Neural progenitor cell (in vitro differentiated cells): ENCODE data around the gene CFAP68. TPM values are rescaled to one million over a fixed set of nuclear protein-coding genes. Genes with fewer than 3 reads are reported as not detected.

Experiments used
- DNase-seq: peaks from one replicate; pipeline ENCODE4 v3.0.0-alpha.2; 2016; ENCODE audit warnings: low spot score
- H2AFZ ChIP-seq: fragments of 200-600 bp; sonication (generic); replicated peaks from 2 replicates; pipeline ENCODE4 v1.6.1; 2016; ENCODE audit warnings: antibody characterized with exemption
- H3F3A ChIP-seq: fragments of 200-600 bp; sonication (generic); 2 replicates; pipeline ENCODE4 v1.6.1; 2016; ENCODE audit warnings: antibody characterized with exemption, low read depth
- H3K27ac ChIP-seq: fragments of 200-600 bp; sonication (generic); 2 replicates; pipeline ENCODE4 v1.5.1; 2016; ENCODE audit warnings: mild to moderate bottlenecking
- H3K27me3 ChIP-seq: fragments of 200-600 bp; sonication (generic); 2 replicates; pipeline ENCODE4 v1.6.1; 2016; ENCODE audit warnings: mild to moderate bottlenecking, moderate library complexity
- H3K36me3 ChIP-seq: fragments of 200-600 bp; sonication (generic); 2 replicates; pipeline ENCODE4 v1.5.1; 2016
- H3K4me1 ChIP-seq: fragments of 200-600 bp; sonication (generic); 2 replicates; pipeline ENCODE4 v1.6.1; 2016; ENCODE audit warnings: mixed run types
- H3K4me2 ChIP-seq: fragments of 200-600 bp; sonication (generic); 2 replicates; pipeline ENCODE4 v1.6.1; 2016
- H3K4me3 ChIP-seq: fragments of 200-600 bp; sonication (generic); 2 replicates; pipeline ENCODE4 v1.5.1; 2016
- H3K79me2 ChIP-seq: fragments of 200-600 bp; sonication (generic); 2 replicates; pipeline ENCODE4 v1.6.1; 2016; ENCODE audit warnings: low read depth
- H3K9ac ChIP-seq: fragments of 200-600 bp; sonication (generic); 2 replicates; pipeline ENCODE4 v1.6.1; 2016
- H3K9me3 ChIP-seq: fragments of 200-600 bp; sonication (generic); 2 replicates; pipeline ENCODE4 v1.5.1; 2016; ENCODE audit warnings: low read depth
- H4K20me1 ChIP-seq: fragments of 200-600 bp; sonication (generic); 2 replicates; pipeline ENCODE4 v1.6.1; 2016; ENCODE audit warnings: low read depth
- H3K27ac Mint-ChIP-seq: 3 replicates; pipeline ENCODE4 v1.8.0; 2021; ENCODE audit warnings: mixed read lengths
- H3K27me3 Mint-ChIP-seq: 2 replicates; pipeline ENCODE4 v1.8.0; 2022; ENCODE audit warnings: low read depth, mild to moderate bottlenecking, inconsistent platforms, moderate library complexity, mixed read lengths; ENCODE audit not compliant: insufficient read depth
- H3K36me3 Mint-ChIP-seq: 3 replicates; pipeline ENCODE4 v1.8.0; 2021; ENCODE audit warnings: mixed read lengths
- H3K4me1 Mint-ChIP-seq: 3 replicates; pipeline ENCODE4 v1.8.0; 2021; ENCODE audit warnings: mixed read lengths
- H3K4me3 Mint-ChIP-seq: 3 replicates; pipeline ENCODE4 v1.8.0; 2021; ENCODE audit warnings: mild to moderate bottlenecking, moderate library complexity, mixed read lengths
- H3K9me3 Mint-ChIP-seq: 3 replicates; pipeline ENCODE4 v1.8.0; 2020; ENCODE audit warnings: mixed read lengths
- EZH2 ChIP-seq: fragments of 200-600 bp; sonication (generic); IDR thresholded peaks from 2 replicates; pipeline ENCODE4 v1.6.1; 2017; ENCODE audit warnings: antibody characterized with exemption, mild to moderate bottlenecking, moderate library complexity
- EZH2phosphoT487 ChIP-seq: fragments of 200-600 bp; sonication (generic); IDR thresholded peaks from 2 replicates; pipeline ENCODE4 v1.6.1; 2017; ENCODE audit warnings: antibody characterized with exemption
- total RNA-seq: library from RNA; depleted of rRNA; stranded (reverse); fragments of >200 nt; gene quantifications from 2 replicates; pipeline ENCODE4 v1.2.3, GENCODE V29; 2015; ENCODE audit warnings: low replicate concordance
- TF ChIP-seq, protein P1 (sequence below): fragments of 200-600 bp; sonication (generic); IDR thresholded peaks from 2 replicates; pipeline ENCODE4 v1.5.1; 2017; ENCODE audit warnings: antibody characterized with exemption, mild to moderate bottlenecking

The CFAP68 gene
- total RNA-seq, 1 donor from 2014 or later, result 46.7 TPM

DNA sequence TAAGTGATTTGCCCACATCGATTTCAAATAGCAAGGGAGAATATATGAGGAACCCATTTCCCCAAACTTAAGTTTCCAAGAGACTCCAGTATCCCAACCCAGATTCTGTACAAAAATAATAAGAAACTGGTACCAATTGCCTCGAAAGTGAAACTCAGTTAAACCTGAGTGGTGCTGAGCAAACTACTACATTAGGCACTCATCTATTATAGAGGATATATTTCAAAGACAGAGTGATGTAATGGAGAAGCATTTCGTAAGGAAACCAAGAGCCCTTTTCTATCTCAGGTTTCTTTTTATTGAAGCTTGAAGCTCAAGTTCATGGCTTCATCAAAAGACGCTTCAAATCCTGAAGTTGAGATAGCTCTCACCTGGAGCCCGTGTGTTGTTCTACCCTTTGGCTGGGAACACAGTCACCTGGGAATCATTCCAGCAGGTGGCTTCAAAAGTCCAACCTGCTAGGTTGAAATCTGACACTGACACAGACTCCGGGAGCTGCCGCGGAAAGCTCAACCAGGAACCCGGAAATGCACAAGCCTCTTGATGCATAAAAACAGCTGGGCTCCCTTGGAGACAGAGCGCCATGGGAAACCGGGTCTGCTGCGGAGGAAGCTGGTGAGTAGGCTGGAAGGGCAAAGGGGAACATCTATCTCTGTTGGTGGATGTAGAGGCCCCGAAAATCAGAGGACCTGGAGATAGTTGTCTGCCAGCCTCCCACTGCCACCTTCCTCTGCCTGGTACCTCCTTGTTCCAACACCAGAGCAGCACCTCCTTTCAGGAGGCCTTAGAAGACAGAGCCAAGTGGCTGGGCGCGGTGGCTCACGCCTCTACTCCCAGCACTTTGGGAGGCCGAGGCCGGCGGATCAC is 39.3 kb downstream of the CFAP68 start, which contains the start of gene C11orf52:
C11orf52 (plus strand) TSS at position 524 of the 867 bp plus-strand sequence; CDS start at position 584, 60 bp downstream.
- Mint-ChIP-seq H3K36me3 (no peaks in the 10 kb centered on the region), H3K4me1 (peaks cover 11% of the 10 kb centered on the region), H3K4me3 (no peak within 1 kb of the TSS), H3K27me3 (peaks cover 4% of the 10 kb centered on the region), H3K27ac (peak within 1 kb of the TSS; percentile 74), H3K9me3 (no peaks in the 10 kb centered on the region)
- Histone ChIP-seq H3K9me3 (no peaks in the 10 kb centered on the region), H2AFZ (peak within 1 kb of the TSS; percentile 68), H3K4me2 (peak within 1 kb of the TSS; percentile 34), H3K9ac (no peak within 1 kb of the TSS), H3K4me3 (no peak within 1 kb of the TSS), H3K27me3 (no peaks in the 10 kb centered on the region), H3K36me3 (no peaks in the 10 kb centered on the region), H4K20me1 (no peaks in the 10 kb centered on the region), H3F3A (peaks cover 2% of the 10 kb centered on the region), H3K27ac (no peak within 1 kb of the TSS), H3K4me1 (peaks cover 12% of the 10 kb centered on the region), H3K79me2 (no peaks in the 10 kb centered on the region)
- no peak for TF ChIP-seq EZH2
- TF ChIP-seq, protein P1, sequence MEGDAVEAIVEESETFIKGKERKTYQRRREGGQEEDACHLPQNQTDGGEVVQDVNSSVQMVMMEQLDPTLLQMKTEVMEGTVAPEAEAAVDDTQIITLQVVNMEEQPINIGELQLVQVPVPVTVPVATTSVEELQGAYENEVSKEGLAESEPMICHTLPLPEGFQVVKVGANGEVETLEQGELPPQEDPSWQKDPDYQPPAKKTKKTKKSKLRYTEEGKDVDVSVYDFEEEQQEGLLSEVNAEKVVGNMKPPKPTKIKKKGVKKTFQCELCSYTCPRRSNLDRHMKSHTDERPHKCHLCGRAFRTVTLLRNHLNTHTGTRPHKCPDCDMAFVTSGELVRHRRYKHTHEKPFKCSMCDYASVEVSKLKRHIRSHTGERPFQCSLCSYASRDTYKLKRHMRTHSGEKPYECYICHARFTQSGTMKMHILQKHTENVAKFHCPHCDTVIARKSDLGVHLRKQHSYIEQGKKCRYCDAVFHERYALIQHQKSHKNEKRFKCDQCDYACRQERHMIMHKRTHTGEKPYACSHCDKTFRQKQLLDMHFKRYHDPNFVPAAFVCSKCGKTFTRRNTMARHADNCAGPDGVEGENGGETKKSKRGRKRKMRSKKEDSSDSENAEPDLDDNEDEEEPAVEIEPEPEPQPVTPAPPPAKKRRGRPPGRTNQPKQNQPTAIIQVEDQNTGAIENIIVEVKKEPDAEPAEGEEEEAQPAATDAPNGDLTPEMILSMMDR, result no peak
- TF ChIP-seq EZH2phosphoT487, result no peak
- peak; percentile 45 for DNase-seq

DNA sequence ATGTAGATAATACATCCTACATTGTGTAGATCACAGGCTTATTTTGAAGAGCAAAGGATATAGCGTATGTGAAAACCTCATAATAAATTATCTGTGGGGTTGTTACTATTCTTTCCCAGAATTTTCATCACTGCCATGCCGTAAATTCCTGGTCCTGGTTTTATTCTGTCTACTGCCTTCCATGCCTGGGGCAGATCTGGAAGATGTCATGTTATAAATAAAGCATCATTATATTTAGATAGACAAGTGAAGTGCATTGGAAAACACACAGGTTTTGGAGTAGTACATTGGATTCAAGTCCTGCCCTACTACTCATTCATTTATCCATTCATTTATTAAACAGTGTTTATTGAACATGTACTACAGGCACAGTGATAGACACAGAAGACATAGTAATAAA is 41.6 kb downstream of the CFAP68 start:
- H3F3A ChIP-seq, result peaks cover 7% of the 10 kb centered on the region
- H3K9ac ChIP-seq, result no peak overlapping the region
- no peak overlapping the region for H3K27ac ChIP-seq
- H3K4me3 ChIP-seq, result no peak overlapping the region
- H3K4me2 ChIP-seq, result no peak overlapping the region
- no peaks in the 10 kb centered on the region for H3K27me3 ChIP-seq
- no peak for TF ChIP-seq EZH2phosphoT487
- TF ChIP-seq, protein P1, result no peak
- no peak for TF ChIP-seq EZH2
- H3K4me1 ChIP-seq, result peaks cover 17% of the 10 kb centered on the region
- H2AFZ ChIP-seq, result no peak overlapping the region
- Mint-ChIP-seq H3K4me3 (no peak overlapping the region), H3K27ac (no peak overlapping the region), H3K36me3 (no peaks in the 10 kb centered on the region), H3K9me3 (no peaks in the 10 kb centered on the region), H3K4me1 (peaks cover 24% of the 10 kb centered on the region), H3K27me3 (peaks cover 4% of the 10 kb centered on the region)
- no peaks in the 10 kb centered on the region for H3K79me2 ChIP-seq
- H4K20me1 ChIP-seq, result no peaks in the 10 kb centered on the region
- no peak for DNase-seq
- no peaks in the 10 kb centered on the region for H3K9me3 ChIP-seq
- H3K36me3 ChIP-seq, result no peaks in the 10 kb centered on the region

DNA sequence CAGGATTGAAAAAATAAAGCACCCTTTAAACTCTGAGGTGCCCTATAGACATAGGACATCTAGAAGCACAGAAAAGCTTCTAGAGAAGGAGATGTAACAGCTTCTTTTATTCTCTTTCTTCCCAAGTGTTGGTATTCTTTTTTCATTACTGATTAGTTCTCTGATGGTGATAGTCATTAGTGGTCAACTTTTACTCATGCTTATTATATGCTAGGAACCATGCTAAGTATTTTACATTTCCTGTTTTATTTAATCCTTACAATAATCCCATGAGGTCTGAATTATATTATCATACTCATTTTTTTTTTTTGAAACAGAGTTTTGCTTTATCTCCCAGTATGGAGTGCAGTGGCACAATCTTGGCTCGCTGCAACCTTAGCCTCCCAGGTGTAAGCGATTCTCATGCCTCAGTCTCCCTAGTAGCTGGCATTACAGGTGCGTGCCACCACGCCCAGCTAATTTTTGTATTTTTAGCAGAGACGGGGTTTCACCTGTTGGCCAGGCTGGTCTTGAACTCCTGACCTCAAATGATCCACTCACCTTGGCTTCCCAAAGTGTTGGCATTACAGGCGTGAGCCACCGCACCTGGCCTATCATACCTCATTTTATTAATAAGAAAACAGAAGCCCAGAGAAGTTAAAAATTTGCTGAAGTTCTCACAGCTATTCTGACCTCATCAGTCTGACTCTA is 42.3 kb downstream of the CFAP68 start:
- Mint-ChIP-seq H3K27ac (no peak overlapping the region), H3K27me3 (peaks cover 4% of the 10 kb centered on the region), H3K4me1 (peaks cover 30% of the 10 kb centered on the region), H3K36me3 (no peaks in the 10 kb centered on the region), H3K4me3 (no peak overlapping the region), H3K9me3 (no peaks in the 10 kb centered on the region)
- Histone ChIP-seq H3K36me3 (no peaks in the 10 kb centered on the region), H3K4me2 (no peak overlapping the region), H3K79me2 (no peaks in the 10 kb centered on the region), H3K4me3 (no peak overlapping the region), H3K27me3 (no peaks in the 10 kb centered on the region), H3F3A (peaks cover 15% of the 10 kb centered on the region), H3K4me1 (peaks cover 23% of the 10 kb centered on the region), H3K9me3 (no peaks in the 10 kb centered on the region), H4K20me1 (no peaks in the 10 kb centered on the region), H3K9ac (no peak overlapping the region), H3K27ac (no peak overlapping the region), H2AFZ (no peak overlapping the region)
- no peak for DNase-seq
- no peak for TF ChIP-seq EZH2
- TF ChIP-seq, protein P1, result no peak
